Measurements from ENCODE around the gene KRTAP5-5.
A peak's percentile ranks its signal among the peaks of the same experiment; 100 is the strongest.

The KRTAP5-5 gene

GRCh38 chr11:1652442-1652770 is 22.8 kb downstream of the KRTAP5-5 start:
- no peak for TF ChIP-seq CTCF (IDR thresholded peaks at IDR 0.05; ENCODE audit: insufficient read depth, low read length, poor library complexity, severe bottlenecking)
- DNase-seq (ENCODE audit: extremely low read depth, insufficient read length) = no peak
- Histone ChIP-seq H3K36me3 (ENCODE audit: control insufficient read depth, insufficient read depth, low read length) (no peaks in the 10 kb centered on the region), H3K4me3 (replicated peaks; ENCODE audit: low read depth, low read length) (no peak overlapping the region), H3K27me3 (replicated peaks; ENCODE audit: control insufficient read depth, insufficient read depth, low read length) (peaks cover 2% of the 10 kb centered on the region)

GRCh38 chr11:1652771-1653540 is 23.4 kb downstream of the KRTAP5-5 start:
- H3K4me3 ChIP-seq (replicated peaks; ENCODE audit: low read depth, low read length) = no peak overlapping the region
- DNase-seq (ENCODE audit: extremely low read depth, insufficient read length) = peak; percentile 48
- TF ChIP-seq CTCF (IDR thresholded peaks at IDR 0.05; ENCODE audit: insufficient read depth, low read length, poor library complexity, severe bottlenecking) = peak; percentile 96
- H3K36me3 ChIP-seq (ENCODE audit: control insufficient read depth, insufficient read depth, low read length) = no peaks in the 10 kb centered on the region
- H3K27me3 ChIP-seq (replicated peaks; ENCODE audit: control insufficient read depth, insufficient read depth, low read length) = peaks cover 2% of the 10 kb centered on the region

- no peak overlapping the region for H3K4me3 ChIP-seq (replicated peaks; ENCODE audit: low read depth, low read length)
- peaks cover 2% of the 10 kb centered on the region for H3K27me3 ChIP-seq (replicated peaks; ENCODE audit: control insufficient read depth, insufficient read depth, low read length)
- TF ChIP-seq CTCF (IDR thresholded peaks at IDR 0.05; ENCODE audit: insufficient read depth, low read length, poor library complexity, severe bottlenecking) = no peak
- no peak for DNase-seq (ENCODE audit: extremely low read depth, insufficient read length)
- H3K36me3 ChIP-seq (ENCODE audit: control insufficient read depth, insufficient read depth, low read length) = no peaks in the 10 kb centered on the region
Measured at GRCh38 chr11:1653541-1654387, 24.2 kb downstream of the KRTAP5-5 start.

GRCh38 chr11:1654388-1655167 is 25.0 kb downstream of the KRTAP5-5 start:
- no peak for DNase-seq (ENCODE audit: extremely low read depth, insufficient read length)
- Histone ChIP-seq H3K4me3 (replicated peaks; ENCODE audit: low read depth, low read length) (no peak overlapping the region), H3K36me3 (ENCODE audit: control insufficient read depth, insufficient read depth, low read length) (no peaks in the 10 kb centered on the region), H3K27me3 (replicated peaks; ENCODE audit: control insufficient read depth, insufficient read depth, low read length) (peaks cover 2% of the 10 kb centered on the region)
- no peak for TF ChIP-seq CTCF (IDR thresholded peaks at IDR 0.05; ENCODE audit: insufficient read depth, low read length, poor library complexity, severe bottlenecking)

GRCh38 chr11:1655168-1656060 is 25.8 kb downstream of the KRTAP5-5 start:
- TF ChIP-seq CTCF (IDR thresholded peaks at IDR 0.05; ENCODE audit: insufficient read depth, low read length, poor library complexity, severe bottlenecking) = no peak
- H3K27me3 ChIP-seq (replicated peaks; ENCODE audit: control insufficient read depth, insufficient read depth, low read length) = peaks cover 3% of the 10 kb centered on the region
- no peaks in the 10 kb centered on the region for H3K36me3 ChIP-seq (ENCODE audit: control insufficient read depth, insufficient read depth, low read length)
- DNase-seq (ENCODE audit: extremely low read depth, insufficient read length) = no peak
- no peak overlapping the region for H3K4me3 ChIP-seq (replicated peaks; ENCODE audit: low read depth, low read length)

Data from GM06990 (cell line).